Activated CD8-positive, alpha-beta memory T cell treated with anti-CD3 and anti-CD28 coated beads, Interleukin-2, amount 50 U/mL, for 1 hour (primary cell): ENCODE data around the gene LCE7A.

Experiments
- DNase-seq: peaks from one replicate; pipeline ENCODE4 v3.0.0-alpha.2; 2020; ENCODE audit errors: extremely low read depth

Gene LCE7A

DNA sequence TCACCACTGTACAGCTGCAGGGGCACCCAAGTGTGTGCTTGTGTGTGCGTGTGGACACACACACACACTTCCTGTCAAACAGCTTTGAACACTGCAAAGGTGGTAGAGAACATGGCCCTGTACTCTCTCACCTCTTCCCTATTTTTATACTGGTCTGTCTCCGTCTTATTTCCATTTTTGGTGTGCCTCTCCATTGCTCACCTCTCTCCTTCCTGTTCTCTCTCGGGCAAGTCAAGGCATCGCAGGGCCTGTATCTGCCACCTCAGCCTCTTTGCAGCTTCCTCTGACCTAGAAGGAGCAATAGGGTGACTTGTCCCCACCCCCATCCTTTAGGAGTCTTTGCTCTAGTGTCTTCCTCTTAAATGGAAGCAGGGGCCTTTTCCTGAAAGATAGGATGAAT lies 20.5 kb downstream of the LCE7A start:
- no peak for DNase-seq

DNA sequence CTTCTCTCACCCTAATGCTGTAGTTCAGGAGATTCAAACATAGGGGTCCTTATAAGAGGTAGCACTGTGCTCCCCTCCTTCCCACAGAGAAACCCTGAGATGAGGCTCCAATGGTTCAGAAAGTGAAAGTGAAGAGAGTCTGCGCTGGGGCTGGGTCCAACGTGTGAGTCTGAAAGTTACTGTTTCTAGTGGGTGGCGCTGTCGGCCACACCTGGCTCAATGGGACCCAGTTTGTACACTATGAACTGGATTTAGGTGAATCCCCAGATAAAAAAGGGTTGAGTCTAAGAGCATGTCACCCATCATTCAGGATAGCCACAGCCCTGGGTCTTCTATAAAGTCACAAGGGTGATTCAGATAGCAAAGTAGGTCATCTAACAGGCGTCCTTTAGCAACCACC lies 21.1 kb downstream of the LCE7A start:
- DNase-seq: no peak

DNA sequence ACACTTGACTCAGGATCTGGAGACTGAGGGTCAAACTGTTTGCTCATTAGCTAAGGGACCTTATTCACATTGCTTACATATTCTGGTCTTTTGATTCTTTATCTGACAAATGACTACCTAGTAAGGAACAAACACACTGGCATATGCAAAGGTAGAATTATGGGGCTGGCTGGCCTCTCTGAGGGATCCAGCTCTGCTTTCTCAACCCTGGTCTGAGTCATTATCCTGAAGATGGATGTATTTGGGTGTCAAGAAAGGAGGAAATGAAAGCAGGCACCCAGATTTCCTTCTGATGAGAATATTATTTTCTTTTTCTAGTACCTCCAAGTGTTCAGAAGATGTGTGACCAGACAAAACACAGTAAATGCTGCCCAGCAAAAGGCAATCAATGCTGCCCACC lies 24.3 kb downstream of the LCE7A start:
- DNase-seq: no peak

DNA sequence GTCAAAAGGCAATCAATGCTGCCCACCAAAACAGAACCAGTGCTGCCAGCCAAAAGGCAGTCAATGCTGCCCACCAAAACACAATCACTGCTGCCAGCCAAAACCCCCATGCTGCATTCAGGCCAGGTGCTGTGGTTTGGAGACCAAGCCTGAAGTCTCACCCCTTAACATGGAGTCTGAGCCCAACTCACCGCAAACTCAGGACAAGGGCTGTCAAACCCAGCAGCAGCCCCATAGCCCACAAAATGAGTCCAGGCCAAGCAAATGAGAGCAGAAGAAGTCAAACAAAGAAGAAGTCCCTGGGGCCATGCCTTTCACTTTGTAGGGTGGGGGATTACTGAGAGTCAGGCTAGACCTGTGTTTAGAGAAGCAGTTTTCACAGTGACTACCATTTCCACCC lies 24.7 kb downstream of the LCE7A start:
- DNase-seq: no peak

DNA sequence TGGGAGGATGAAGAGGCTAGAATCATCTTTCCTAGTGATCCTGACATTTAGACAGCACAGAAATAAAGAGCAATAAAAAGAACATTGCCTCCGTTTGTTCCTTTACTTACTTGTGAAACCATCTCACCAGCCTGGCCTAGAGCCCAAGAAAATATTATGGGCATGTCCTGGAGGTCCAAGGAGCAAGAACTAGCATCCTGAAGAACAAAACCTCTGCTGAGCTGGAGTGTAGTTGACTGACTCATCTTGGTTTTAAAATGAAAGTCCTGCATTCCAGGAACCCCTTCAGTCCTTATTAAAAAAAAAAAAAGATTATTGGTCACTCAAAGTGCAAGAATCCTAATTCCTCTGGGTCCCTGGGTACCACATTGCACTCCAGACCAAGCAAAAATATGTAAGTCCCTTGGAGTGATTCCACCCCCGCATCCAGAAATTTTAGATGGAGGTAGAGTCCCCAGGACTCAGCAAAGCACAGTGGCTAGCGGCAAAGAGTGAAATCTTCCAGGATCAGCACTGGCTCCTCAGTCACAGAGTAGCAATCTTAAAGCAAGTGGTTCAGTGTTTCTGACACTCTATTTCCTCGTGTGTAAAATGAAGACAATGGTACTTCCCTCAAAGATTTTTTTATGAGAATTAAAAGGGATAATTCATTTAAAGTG lies 25.3 kb downstream of the LCE7A start:
- DNase-seq: no peak

DNA sequence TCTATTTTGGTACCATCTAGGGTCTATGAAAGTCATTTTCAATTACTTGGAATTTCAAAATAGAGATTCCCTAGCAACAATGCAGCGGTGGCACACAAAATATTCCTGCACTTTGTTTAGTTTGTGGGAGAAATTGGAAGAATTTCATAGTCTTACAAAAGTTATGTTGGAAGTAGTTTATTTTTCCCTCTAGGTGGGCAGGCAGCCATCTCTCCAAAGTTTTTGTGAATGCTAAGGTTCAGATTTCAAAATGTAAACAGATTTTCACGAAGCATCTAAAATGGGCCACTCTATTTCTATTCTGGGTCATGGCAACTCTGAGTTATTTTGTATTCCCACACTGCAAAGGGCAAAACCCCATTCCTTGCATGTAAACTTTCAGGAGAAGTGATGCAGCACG lies 26.3 kb downstream of the LCE7A start:
- DNase-seq: no peak

DNA sequence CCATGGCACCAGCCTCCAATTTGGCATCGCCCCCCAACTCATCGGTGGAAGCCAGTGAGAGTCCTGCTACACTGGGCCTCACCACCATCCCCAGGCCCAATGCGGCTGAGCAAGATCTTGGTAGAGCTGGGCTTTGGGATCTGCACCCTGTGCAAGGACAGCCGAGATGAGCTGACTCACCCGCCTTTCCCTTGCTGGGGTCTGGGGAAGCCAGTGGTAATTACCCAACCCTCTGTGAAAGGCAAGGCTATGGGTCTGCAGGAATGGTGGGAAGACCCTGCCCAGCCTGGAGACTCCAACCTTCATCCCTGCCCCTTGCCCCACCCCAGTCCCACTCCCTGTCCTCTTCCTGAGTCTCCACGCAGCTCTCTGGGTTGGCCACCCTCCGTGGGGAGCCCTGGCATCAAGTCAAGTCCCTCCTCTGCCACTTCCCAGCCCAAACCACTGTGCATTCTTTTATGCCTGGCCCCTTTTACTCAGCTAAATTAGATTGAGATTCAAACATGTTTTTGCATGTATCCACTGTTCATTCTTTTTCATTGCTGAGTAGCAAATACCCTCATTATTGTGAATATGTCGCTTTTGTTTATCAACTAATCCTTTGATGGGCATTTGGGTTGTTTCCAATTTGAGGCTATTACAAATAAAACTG lies 27.1 kb downstream of the LCE7A start:
- DNase-seq: no peak

DNA sequence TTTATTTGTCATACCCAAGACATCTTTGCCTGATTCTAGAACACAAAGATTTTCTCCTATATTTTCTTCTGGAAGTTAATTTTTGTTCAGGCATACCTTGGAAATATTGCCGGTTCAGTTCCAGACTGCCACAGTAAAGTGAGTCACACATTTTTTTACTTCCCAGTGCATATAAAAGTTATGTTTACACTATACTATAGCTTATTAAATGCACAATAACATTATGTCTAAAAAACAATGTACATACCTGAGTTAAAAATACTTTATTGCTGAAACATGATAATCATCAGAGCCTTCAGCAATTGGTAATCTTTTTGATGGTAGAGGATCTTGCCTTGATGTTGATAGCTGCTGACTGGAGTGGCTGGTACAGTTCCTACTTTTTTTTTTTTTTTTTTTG lies 28.3 kb downstream of the LCE7A start:
- no peak for DNase-seq

DNA sequence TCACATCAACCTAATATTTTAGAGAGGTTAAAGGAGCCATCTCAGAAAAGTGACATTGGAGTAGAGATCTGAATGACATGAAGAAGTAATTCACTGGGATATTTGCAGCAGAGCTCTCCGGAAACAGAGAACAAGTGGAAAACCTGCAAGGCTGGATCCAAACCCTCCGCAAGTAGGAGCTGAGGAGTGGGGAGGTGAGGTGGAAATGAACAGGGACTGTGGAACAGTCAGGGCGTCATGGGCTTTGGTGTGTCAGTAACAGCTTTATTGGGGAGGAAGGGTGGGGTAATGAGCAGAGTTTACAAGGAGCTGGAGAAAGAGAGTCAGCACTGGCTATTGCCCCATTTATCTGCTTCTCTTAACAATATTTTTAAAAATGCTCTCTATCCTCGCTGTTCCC lies 39.2 kb downstream of the LCE7A start:
- DNase-seq: no peak

DNA sequence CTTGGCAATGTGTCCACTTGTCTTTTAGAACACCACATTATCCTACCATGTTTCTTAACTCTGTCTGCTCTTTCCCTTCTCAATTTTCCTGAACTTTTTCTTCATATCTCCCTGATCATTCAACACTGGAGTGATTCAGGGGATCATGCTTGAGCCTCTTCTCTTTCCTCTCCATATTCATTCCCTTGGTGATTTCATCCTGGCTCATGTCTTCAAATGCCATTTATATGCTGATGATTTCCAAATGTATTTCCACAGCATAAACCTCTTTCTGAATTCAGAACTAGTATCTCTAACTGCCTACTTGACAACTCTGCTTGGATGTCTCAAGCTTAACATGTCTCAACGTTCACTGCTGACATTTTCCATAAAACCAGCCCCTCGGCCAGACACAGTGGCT lies 40.1 kb downstream of the LCE7A start:
- DNase-seq: no peak

DNA sequence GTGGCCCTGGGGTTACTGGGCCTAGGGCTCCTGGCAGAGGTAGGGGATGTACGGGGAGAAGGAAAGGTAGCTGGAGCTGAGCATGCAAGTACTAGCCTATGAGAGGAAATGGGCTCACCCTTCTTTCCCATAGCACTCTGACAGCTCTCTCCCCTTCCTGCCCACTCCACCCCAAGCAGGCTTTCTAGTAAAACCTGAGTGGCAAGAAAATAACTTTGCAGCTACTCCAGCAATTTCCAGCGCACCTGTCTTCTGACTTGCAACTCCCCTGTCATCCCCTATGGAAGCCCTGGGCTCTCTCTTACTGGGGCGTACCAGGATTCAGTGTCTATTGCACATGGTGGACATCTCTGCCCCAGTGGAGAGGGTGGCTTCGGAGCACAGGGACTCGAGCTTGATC lies 41.8 kb downstream of the LCE7A start:
- DNase-seq: no peak

DNA sequence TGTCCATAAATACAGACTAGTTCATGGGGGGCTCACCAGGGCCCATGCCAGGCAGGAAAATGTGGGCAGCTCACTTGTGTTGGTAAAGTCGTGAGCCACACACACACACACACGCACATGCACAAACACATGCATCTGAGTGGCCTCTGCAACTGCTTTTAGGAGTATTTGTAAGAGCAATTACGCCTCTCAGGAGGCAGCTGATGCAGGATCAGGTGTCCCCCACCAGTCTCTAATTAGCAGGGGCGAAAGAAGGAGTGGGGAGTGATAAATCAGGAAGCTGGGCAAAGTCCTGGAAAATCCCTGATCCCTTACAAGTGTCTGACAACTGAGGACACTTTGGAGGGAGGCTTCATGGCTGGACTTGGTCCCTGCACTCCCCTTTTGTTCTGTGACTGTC lies 42.8 kb downstream of the LCE7A start:
- no peak for DNase-seq

DNA sequence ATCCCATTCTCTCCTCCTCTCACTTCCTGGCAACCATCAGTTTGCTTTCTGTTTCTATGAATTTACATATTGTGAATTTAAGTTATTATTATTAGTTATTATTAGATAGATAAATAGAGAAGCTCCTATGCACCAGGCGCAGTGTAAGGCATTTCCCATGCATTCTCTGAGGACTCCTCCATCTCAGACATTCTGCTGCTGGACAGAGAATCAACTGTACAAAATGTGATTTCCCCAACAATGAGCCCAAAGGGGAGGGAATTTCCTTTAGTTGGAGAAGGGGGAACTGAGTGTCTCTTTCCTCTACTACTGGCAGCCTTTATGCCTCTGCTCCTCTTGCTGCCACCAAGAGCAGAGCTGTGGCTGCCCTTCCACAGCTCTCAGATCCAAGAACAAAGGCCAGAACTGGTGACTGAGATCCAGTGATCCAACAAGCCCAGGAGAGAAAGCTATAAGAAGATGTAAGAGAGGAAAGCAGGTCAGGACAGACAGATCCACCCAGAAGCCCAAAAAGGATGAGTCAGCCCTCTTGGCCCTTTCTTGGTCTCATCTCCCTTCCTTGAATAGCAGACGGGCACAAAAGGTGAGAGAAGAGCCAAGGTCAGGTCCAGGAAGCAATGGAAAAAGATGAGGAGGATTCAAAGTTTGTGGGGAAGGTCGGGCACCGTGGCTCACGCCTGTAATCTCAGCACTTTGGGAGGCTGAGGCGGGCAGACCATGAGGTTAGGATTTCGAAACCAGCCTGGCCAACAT lies 45.1 kb downstream of the LCE7A start:
- DNase-seq: no peak

DNA sequence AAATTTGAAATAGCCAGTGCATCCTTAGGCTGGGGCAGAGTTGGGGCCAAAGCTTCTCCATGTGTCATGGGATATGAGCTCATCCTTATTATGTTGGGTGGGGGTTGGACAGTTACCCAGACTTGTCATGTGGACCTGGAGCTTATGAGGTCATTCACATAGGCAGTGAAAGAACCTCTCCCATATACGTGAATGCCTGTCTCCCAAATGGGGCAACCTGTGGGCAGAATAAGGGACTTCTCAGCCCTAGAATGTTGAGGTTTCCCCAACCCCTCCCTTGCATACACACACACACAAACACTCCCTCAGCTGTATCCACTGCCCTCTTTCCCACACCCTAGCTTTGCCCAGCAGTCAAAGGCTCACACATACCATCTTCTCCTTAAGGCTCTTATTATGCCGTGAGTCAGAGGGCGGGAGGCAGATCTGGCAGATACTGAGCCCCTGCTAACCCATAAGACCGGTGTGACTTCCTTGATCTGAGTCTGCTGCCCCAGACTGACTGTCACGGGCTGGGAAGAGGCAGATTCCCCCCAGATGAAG lies 46.3 kb downstream of the LCE7A start:
- DNase-seq: no peak

DNA sequence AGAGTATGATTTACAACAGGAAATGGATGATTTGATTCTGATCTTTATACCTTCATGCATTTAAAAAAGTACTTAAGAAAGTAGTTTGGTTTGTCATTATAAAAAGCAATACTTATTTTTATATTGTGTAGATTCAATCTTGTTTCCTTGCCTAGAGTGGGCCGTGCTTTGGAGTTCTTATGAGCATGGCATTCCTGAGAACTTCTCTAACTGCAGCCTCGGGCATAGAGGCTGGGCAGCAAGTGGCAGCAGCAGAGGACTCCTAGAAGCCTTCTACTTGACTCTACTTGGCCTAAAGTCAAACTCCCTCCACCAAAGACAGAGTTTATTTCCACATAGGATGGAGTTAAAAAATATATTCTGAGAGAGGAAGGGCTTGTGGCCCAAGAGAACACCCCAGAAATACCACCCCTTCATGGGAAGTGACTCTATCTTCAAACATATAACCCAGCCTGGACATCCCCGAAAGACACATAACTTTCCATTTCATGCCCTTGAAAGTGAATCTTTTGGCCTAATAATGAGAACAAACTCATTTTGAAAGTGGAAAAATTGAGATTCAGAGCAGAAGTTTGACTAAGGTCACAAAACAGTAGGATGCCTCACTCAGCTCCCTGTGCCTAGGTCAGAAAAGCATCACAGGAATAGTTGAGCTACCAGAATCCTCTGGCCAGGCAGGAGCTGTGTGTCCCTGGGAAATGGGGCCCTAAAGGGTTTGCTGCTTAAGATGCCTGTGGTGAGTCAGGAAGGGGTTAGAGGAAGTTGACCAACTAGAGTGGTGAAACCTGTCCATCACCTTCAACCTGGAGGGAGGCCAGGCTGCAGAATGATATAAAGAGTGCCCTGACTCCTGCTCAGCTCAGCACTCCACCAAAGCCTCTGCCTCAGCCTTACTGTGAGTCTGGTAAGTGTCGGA lies 48.1 kb downstream of the LCE7A start, which contains the start of gene IVL:
IVL (plus strand) TSS at position 861 of the 916 bp plus-strand sequence. CDS start 1,252 bp downstream, outside the sequence.
- no peak for DNase-seq

DNA sequence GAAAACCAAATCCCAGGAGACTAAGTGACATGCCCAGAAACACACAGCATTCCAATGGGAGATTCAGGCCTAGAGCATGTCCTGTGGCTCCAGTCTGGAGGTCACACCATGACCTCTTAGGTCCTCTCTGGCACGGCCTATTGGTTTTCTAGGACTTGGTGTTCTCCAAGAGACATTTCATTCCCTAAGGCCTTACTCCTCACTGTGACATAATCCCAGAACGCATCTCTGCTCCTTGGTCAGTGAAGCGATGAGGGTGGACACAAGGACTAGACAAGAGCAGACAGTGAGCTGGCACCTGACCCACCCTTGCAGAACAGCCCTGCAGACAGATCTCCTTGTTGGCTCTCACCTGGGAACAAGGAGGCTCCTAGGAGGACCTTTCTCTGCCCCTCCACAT lies 49.4 kb downstream of the LCE7A start:
- DNase-seq: no peak
